Fibroblast of upper back skin (primary cell): Measurements from ENCODE around the gene HERPUD1.
A peak's percentile ranks its signal among the peaks of the same experiment; 100 is the strongest.
"Not testable (repeated sequence)": the region's sequence is repeated elsewhere in the genome, so short reads cannot be mapped to it uniquely, and the experiment has no call there.

Experiments used
- DNase-seq: peaks from one replicate; pipeline ENCODE4 v3.0.0-alpha.2; 2013

The HERPUD1 gene, protein sequence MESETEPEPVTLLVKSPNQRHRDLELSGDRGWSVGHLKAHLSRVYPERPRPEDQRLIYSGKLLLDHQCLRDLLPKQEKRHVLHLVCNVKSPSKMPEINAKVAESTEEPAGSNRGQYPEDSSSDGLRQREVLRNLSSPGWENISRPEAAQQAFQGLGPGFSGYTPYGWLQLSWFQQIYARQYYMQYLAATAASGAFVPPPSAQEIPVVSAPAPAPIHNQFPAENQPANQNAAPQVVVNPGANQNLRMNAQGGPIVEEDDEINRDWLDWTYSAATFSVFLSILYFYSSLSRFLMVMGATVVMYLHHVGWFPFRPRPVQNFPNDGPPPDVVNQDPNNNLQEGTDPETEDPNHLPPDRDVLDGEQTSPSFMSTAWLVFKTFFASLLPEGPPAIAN

DNA sequence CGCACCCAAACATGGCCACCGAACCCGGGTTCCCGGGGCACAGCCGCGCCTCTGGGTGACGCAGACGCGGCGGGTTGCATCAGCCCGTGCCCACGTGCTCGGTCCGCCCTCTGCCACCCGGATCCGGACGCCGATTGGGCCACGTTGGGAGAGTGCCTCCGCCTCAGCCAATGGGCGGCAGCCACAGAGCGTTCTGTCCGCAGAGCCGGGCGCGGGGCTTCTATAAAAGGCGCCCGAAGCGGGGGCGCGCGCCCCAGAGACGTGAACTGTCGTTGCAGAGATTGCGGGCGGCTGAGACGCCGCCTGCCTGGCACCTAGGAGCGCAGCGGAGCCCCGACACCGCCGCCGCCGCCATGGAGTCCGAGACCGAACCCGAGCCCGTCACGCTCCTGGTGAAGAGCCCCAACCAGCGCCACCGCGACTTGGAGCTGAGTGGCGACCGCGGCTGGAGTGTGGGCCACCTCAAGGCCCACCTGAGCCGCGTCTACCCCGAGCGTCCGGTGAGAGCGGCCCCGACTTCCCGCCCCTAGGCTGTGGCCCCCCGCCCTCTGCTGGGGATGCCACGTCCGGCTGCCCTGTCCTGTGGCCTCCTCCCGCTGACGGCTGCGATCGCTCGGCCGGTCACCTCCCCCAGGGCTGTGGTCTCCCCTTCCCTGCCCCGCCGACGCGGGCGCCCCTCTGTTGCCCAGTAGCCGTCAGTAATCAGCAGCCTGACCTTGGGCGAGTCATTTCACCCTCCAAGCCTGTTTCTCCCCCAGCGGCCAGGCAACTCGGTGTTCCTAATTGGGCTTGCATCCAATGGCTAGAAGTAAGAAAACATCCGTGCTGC, at the start of gene HERPUD1:
HERPUD1 (plus strand) TSS at position 251 of the 829 bp plus-strand sequence; CDS start at position 354, 103 bp downstream.
- peak; percentile 99 for DNase-seq

DNA sequence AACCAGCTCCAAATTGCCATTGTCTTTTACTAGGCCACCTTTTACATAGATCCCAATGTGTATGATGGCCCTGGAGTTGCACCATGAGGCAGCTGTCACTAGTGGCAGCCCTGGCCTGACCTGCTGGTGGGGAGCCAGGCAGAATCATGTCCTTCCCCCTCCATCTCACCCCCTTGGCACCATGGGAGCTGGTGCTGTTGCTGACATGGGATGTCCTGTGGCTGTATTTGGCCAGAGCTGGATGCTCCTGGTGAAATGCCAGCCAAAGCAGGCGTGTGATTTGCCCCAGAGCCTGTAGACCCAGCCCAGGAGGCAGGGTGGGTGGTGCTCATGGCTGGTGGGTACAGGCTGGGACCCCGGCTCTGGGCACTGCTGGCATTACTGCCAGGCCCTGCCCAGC, 48.4 kb upstream of the HERPUD1 start:
- no peak for DNase-seq

DNA sequence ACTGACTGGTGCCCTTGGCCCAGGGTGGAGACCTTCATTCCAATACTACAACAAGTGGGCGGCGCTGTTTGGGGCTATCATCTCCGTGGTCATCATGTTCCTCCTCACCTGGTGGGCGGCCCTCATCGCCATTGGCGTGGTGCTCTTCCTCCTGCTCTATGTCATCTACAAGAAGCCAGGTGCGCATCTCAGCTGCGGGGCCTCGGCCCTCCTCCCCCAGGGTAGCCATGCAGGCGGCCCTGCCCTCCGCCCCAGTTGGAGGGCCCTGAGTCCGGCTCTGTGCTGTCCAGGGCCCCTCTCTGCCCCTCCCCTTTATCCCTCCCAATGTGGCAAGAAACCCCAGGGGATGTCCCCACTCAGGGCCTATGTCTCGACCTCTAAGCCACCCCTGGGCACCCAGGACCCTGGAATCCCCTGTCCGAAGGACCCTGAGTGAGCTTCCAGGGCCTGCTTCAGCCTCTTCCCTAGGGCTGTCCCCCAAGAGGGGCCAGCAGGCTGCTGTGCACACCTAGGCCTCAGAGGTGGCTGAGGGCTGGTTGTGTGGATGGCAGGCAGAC, 47.8 kb upstream of the HERPUD1 start:
- DNase-seq, result no peak

DNA sequence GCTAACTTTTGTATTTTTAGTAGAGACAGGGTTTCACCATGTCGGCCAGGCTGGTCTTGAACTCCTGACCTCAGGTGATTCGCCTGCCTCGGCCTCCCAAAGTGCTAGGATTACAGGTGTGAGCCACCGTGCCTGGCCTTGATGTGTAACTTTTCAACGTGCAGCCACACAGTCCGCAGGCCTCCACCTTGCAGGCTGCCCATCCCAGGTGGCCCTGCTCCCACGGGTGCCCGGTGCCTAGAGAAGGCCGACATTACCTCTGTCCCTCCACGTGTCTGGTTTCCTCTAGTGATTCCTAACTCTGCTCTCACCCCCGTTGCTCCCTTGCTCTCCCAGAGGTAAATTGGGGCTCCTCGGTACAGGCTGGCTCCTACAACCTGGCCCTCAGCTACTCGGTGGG, 47.0 kb upstream of the HERPUD1 start:
- DNase-seq, result not testable (repeated sequence)

DNA sequence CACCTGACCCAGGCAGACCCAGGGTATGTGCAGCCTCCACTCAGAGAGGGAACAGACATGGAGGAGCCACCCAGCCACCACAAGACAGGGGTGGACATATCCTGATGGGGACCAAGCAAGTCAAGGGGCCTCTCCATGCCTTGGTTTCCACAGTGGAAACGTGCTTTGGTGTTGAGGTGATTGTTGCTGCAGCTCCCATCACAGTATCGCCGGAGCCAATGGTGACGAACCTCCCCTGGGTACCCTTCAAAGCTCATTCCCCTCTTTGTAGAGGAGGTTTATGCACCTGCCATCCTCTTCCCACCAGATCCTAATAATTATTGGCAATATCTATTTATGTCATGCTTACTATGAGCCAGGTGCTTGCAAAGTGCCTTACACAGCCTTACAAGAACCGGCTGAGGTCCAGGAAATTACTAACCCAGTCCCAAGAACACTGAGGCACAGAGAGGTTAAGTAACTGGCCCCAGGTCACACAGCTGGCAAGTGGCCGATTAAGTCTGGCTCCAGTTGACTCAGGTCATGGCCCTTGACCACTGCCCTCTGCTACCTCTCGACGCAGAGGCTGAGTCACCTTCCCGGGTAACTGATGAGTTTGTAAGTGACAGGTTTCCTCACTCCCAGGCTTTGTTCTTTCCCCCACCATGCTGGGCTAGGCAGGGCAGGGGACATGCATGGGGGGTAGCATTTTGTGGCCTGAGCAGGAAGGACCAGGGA, 46.3 kb upstream of the HERPUD1 start:
- no peak for DNase-seq

DNA sequence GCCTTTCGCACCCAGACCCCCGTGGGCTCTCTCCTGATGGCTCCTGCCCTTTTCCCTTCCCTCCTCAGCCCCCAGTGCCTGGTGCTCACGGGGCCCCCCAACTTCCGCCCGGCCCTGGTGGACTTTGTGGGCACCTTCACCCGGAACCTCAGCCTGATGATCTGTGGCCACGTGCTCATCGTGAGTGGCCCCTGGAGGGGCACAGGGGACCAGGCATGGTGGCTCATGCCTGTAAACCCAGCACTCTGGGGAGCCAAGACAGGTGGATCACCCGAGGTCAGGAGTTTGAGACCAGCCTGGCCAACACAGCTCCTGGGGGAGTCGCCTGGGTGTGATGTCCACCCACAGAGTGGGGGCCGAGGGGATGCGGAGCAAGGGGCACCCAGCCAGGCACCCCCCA, 45.6 kb upstream of the HERPUD1 start:
- no peak for DNase-seq

DNA sequence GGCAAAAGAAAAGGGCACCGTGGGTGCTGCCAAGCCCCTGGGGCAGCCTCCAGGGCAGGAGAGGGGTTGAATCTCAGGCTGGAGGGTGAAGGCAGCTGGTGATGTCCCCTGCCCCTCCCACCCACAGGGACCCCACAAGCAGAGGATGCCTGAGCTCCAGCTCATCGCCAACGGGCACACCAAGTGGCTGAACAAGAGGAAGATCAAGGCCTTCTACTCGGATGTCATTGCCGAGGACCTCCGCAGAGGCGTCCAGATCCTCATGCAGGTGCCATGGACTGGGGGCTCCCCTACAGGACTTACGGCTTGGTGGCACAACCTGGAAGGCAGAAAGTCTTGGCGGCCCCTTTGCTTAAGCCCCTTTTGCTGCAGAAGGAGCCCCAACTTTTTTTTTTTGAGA, 45.1 kb upstream of the HERPUD1 start:
- DNase-seq, result no peak

DNA sequence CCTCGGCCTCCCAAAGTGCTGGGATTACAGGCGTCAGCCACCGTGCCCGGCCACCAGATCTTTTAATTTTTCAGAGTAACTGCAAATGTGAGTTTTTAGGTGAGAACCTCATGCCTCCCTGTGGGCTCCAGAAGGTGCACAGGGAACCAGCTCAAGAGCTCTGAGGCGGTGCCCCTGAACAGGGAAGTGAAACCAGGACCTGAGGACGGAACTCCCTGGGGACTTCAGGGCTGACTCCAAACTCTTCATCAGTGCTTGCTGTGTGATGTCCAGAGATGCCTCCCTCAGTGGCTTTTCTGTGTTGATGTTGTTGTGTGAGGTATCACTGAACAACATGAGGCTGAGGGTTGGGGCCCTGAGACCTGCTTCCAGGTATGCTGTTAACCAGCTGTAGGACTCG, 43.1 kb upstream of the HERPUD1 start:
- DNase-seq, result no peak

DNA sequence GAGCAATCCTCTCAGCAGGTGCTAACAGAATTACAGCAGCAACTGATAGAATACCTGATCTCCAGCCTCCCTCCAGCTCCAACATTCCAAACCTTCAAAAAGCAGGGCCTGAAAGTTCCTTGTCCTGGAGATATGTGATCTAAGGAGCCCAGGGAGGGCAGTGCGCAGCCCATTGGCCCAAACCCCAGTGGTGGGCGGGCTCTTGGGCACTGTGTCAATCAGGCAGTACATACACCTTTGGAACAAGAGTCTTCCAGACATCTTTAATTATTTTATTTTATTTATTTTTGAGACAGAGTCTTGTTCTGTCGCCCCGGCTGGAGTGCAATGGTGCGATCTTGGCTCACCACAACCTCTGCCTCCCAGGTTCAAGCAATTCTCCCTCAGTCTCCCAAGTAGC, 42.7 kb upstream of the HERPUD1 start:
- DNase-seq, result no peak

DNA sequence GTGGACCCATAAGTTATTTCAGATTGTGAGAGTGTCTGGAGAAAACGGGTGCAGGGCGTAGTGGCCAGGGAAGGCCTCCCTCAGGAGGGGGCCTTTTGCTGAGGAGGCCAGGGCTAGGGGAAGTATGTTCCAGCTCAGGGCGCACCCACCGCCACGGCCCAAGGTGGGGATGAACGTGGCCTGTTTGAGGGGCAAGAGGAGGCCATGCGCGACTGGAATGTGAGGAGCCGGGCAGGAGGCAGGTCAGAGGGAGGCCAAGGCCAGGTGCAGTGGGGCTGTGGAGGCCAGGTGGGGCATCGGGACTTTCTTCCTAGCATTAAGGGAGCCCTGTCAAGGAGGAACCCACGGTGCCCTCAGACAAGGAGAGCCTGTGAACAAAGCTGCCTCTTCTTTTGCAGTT, 40.3 kb upstream of the HERPUD1 start:
- DNase-seq, result no peak

DNA sequence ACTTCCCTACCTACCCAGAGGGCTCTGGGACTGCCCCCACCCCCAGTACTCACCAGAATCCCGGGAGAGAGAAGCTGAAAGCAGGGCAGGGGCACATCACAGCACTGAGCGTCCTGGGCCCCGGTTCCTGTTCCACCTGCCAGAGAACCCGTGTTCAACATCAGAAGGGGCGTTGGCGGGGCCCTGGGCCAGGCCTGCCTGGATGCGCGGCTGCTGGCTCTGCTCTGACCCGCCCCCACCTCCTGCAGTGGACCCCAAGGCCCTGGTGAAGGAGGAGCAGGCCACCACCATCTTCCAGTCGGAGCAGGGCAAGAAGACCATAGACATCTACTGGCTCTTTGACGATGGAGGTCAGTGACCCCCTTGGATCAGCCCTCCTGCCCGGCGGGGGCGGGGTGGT, 39.2 kb upstream of the HERPUD1 start:
- no peak for DNase-seq

DNA sequence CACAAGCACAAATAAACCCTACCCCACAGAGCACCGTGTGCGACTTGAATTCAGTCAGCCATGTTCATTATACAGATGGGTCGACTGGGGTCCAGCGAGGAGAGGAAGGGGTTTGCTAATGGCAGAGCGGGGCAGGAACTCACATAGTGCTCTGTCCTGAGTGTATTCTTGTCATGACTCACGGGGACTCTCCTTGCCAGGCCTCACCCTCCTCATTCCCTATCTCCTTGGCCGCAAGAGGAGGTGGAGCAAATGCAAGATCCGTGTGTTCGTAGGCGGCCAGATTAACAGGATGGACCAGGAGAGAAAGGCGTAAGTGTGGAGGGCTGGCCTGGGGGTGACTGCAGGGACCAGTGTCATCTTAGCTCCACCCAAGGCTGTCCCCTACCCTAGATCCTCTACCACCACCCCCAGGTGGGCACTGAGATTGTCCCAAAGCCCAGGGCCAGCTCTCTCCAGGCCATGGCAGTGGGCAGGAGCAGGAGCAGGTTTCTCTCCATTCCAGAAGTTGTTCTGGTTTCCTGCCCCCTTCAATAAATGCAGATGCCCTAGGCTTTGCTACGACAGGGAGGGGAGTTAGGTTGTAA, 37.5 kb upstream of the HERPUD1 start:
- DNase-seq, result no peak

DNA sequence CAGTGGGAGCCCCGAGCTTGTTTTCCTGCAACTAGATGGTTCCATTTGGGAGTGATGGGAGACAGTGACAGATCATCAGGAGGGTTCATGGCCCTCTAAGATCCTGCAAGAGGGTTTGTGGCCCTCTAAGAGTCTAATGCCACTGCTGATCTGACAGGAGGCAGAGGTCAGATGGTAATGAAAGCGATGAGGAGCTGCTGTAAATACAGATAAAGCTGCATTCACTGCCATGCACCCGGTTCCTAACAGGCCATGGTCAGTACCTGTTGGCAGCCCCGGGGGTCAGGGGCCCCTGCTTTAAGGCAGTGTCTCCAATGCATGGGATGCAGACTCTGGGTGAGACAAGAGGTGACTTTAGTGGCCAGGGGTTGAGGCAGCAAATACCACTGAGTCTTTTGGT, 36.1 kb upstream of the HERPUD1 start:
- no peak for DNase-seq

DNA sequence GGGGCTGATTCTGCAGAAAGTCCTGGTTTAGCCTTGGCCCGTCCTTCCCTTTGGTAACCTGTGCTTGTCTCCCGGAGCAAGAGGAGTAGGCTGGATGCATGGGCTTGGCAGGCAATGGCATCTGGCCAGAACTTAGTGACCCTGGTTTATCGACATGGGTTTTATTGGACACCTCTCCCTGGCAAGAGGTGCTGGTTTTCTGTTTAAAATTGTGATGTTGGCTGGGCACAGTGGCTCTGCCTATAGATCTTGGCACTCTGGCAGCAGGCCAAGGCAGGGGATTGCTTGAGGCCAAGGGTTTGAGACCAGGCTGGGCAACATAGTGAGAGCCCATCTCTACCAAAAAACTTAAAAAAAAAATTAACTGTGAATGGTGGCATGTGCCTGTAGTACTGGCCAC, 35.7 kb upstream of the HERPUD1 start:
- DNase-seq, result no peak

DNA sequence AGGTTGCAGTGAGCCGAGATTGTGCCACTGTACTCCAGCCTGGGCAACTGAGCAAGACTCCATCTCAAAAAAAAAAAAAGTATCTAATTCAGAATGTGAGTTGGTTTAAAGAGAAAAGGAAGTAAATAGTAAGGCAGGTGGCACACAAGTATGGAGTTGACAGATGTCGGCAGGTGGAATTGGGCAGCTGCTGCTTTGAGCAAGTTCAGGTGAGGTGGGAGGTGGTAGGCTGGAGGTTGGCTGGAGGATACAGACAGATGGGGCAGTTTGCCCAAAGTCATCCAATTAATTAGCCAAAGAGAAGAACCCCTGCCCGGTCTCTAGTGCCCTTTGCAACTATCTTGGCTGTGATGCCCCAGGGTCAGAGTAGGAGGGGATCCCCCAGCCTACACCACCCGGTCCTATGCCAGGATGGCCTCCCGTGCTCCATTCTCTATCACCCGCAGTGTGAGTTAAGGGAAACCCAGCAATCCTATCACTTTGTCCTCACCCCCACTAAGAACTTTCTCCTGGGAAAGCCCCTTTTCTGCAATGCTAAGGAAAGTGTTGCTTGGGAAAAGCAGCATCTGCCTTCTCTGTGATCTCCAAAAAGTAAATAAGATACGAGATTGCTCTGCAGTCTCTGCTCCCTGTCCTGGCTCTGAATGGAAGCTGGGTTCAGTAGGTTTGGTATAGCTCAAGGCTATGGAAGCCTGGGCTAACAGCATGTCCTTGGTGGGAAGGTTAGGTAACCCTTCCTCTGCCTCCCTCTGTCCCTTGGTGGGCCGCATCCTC, 34.7 kb upstream of the HERPUD1 start:
- no peak for DNase-seq

DNA sequence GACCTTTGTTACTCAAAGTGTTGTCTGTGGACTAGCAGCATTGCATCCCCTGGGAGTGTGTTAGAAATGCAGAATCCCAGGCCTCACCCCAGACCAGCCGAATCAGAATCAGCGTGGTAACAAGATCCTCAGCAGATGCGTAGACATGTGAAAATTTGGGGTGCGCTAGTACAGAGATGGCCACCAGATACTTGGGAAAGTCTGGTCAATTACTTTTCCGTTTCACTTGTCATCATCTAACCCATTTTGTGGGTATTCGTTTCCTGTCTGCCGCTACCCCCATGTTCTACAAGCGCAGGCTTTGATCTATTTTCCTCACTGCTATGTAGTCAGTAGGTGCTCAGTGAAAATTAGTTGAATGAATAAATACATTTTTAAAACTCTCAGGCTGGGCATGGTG, 33.1 kb upstream of the HERPUD1 start:
- DNase-seq, result no peak

DNA sequence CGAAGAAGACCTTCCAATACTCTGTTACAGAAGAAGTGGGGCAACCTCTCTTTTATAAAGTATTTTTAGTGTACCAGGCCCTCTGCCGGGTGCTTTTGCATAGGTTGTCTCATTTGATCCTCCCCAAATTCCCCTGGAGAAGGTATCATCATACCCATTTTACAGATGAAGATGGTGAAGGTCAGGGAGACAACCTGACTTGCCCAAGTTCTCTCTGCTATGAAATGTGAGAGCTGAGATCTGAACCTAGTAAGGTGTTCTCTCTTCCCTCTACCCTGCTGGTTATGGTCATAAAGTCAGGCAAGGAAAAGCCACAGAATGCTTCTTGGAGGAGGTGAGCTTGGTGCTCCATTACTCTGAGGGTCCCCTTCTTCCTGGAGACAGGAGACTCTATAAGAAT, 28.1 kb upstream of the HERPUD1 start:
- no peak for DNase-seq

DNA sequence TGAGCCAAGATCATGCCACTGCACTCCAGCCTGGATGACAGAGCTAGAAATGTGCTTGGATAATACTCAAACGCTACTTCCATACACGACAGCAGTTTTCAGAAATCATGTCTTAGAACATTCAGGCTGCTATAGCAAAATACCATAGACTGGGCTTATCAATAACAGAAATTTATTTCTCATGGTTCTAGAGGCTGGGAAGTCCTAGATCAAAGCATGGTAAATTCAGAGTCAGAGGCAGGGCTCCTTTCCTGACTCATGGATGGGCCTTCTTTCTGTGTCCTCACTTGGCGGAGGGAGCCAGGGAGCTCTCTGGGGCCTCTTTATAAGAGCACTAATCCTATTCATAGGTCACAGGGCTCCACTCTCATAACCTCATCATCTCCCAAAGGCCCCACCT, 24.5 kb upstream of the HERPUD1 start:
- no peak for DNase-seq

DNA sequence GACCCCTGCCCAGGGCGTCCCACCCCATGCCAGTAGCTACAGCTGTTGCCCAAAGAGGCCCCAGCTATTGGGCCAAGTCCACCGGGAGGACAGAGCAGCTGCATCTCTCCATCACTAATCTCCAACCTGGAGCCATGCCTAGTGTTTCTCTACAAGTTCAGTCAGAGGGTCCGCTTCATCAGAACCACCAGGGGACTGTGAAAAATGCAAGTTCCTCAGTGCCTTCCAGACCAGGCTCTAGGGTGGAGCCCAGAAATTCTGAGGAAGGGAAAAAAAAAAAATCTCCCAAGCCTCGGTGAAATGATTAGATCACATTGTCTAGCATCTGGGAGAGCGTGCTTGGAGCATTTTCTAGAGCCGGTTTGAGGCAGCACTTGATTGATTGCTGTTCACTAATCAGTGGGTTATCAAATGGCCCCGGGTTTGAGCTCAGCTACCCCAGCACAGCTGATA, 22.4 kb upstream of the HERPUD1 start:
- peak; percentile 35 for DNase-seq

DNA sequence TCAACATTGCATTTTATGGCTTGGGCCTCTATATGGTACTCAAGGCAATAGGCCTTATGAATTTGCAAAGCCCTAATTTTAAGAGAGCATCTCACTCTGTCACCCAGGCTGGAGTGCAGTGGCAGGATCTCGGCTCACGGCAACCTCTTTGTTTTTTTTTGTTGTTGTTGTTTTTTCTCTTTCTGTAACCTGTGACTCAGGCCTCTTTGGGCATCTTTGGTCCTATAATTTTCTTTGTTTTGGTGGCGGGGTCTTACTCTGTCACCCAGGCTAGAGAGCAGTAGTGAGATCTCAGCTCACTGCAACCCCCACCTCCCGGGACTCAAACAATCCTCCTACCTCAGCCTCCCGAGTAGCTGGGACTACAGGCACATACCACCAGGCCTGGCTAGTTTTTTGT, 21.8 kb upstream of the HERPUD1 start:
- DNase-seq, result no peak

DNA sequence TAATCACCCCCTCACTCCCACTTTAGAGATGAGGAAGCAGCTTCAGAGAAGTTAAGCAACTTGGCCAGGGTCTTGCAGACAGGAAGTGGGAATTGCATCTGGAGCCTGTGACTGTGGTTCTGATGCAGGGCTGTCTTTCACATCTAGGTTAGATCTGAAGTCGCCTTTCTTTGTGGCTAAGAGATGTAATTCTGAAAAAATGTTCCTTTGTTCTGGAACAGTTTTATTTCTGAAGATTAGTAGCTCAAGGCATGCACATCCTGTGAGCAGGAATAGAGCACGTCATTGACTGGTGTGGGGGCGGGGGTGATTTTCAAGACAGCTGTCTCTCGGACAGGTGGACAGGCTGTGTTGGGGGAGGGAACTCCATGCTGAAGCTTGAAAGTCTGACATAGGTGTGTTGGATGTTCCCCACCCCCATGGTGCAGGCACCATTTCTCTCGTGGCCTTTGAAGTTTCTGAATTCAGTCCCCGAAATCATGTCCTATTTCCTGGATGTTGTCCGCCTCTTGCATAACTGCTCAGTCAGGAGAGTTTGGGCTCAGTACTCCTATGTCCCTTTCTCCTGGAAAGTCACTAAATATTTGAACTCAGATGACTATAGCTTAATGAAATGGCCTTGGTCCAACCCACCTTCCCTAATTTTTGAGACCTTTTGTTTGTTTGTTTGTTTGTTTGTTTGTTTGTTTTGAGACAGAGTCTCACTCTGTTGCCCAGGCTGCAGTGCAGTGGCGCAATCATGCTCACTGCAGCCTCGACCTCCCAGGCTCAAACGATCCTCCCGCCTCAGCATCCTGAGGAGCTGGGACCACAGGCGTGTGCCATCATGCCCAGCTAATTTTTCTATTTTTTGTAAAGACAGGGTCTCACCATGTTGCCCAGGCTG, 21.0 kb upstream of the HERPUD1 start:
- DNase-seq, result peak; percentile 94
